HG03565 (cell line): Measurements from ENCODE around the gene NOL9.

Source experiments
- ATAC-seq: cut with Tn5 transposase; IDR thresholded peaks from one replicate; pipeline ENCODE4 v1.9.1; 2021; ENCODE audit warnings: mild to moderate bottlenecking, moderate library complexity; ENCODE audit not compliant: unreplicated experiment

Gene NOL9

GRCh38 chr1:6473156-6473555 is 81.2 kb downstream of the NOL9 start:
- ATAC-seq: no peak

- no peak for ATAC-seq
Measured at GRCh38 chr1:6472391-6472790, 81.9 kb downstream of the NOL9 start.

- no peak for ATAC-seq
Measured at GRCh38 chr1:6471970-6472368, 82.3 kb downstream of the NOL9 start.
